Fibroblast of lung (primary cell): ENCODE results near the gene ALG1. TPM values are rescaled to one million over a fixed set of nuclear protein-coding genes. Genes with fewer than 3 reads are reported as not detected.

ENCODE experiments used
- DNase-seq, 2 donors: peaks; one replicate each; pipeline versions ENCODE4 v3.0.0 to v3.0.0-alpha.2; 2010; ENCODE audit warnings: low read depth in 2 of 2
- H2AFZ ChIP-seq: 2 replicates; pipeline ENCODE4 v1.5.1; 2012; ENCODE audit warnings: low read length, control low read depth, inconsistent platforms
- H3K27ac ChIP-seq: 2 replicates; pipeline ENCODE4 v1.5.1; 2011; ENCODE audit warnings: low read length, control low read depth; ENCODE audit not compliant: insufficient read depth
- H3K27me3 ChIP-seq: 2 replicates; pipeline ENCODE4 v1.5.1; 2011; ENCODE audit warnings: mild to moderate bottlenecking, low read length; ENCODE audit not compliant: control insufficient read depth, insufficient read depth
- H3K36me3 ChIP-seq: 2 replicates; pipeline ENCODE4 v1.5.1; 2011; ENCODE audit warnings: low read length; ENCODE audit not compliant: control insufficient read depth, insufficient read depth
- H3K4me1 ChIP-seq: 2 replicates; pipeline ENCODE4 v1.5.1; 2011; ENCODE audit warnings: low read length; ENCODE audit not compliant: control insufficient read depth, insufficient read depth; ENCODE audit errors: extremely low read depth
- H3K4me2 ChIP-seq: 2 replicates; pipeline ENCODE4 v1.5.1; 2011; ENCODE audit warnings: low read length, control low read depth; ENCODE audit not compliant: insufficient read depth; ENCODE audit errors: extremely low read depth
- H3K4me3 ChIP-seq, 4 experiments: fragments of 200-600 bp in 1 of 4; sonication (generic) in 1 of 4; replicated peaks in 1 of 4; 2 replicates each; pipeline ENCODE4 v1.5.1; 2011 to 2016; ENCODE audit warnings: low read length in 4 of 4, low read depth in 3 of 4, mild to moderate bottlenecking in 3 of 4, control low read depth in 2 of 4, inconsistent platforms in 1 of 4, mixed read lengths in 1 of 4; ENCODE audit not compliant: insufficient read depth in 1 of 4; ENCODE audit errors: control extremely low read depth in 1 of 4
- H3K79me2 ChIP-seq: 2 replicates; pipeline ENCODE4 v1.5.1; 2012; ENCODE audit warnings: mild to moderate bottlenecking, low read length, inconsistent platforms; ENCODE audit not compliant: control insufficient read depth, insufficient read depth
- H3K9ac ChIP-seq: 2 replicates; pipeline ENCODE4 v1.5.1; 2011; ENCODE audit warnings: mild to moderate bottlenecking, low read length, control low read depth; ENCODE audit not compliant: insufficient read depth
- H3K9me3 ChIP-seq: 2 replicates; pipeline ENCODE4 v1.5.1; 2012; ENCODE audit warnings: low read depth, low read length; ENCODE audit not compliant: control insufficient read depth, insufficient read depth
- H4K20me1 ChIP-seq: 2 replicates; pipeline ENCODE4 v1.5.1; 2011; ENCODE audit warnings: low read length; ENCODE audit not compliant: control insufficient read depth, insufficient read depth; ENCODE audit errors: extremely low read depth
- CTCF ChIP-seq, 2 donors: IDR thresholded peaks in 1 of 2; conservative IDR thresholded peaks in 1 of 2; 1 replicate in 1 of 2; 2 replicates in 1 of 2; pipeline ENCODE4 v1.5.1; 2011 to 2012; ENCODE audit warnings: low read length in 2 of 2, control low read depth in 1 of 2, inconsistent platforms in 1 of 2, low read depth in 1 of 2, mild to moderate bottlenecking in 1 of 2
- EZH2 ChIP-seq: IDR thresholded peaks from 2 replicates; pipeline ENCODE4 v1.5.1; 2012; ENCODE audit warnings: low read length, control low read depth, mild to moderate bottlenecking; ENCODE audit errors: missing control alignments
- polyA plus RNA-seq, 2 donors: library from polyadenylated mRNA; depleted of rRNA in 1 of 2; stranded (reverse) in 1 of 2; unstranded in 1 of 2; fragments of >200 nt; gene quantifications; 2 replicates each; pipeline ENCODE4 v1.2.1, GENCODE V29; 2011 to 2012; ENCODE audit warnings: missing spikeins in 1 of 2
- total RNA-seq: library from RNA; depleted of rRNA; stranded (reverse); fragments of >200 nt; gene quantifications from 2 replicates; pipeline ENCODE4 v1.2.1, GENCODE V29; 2014

Gene ALG1
- total and polyA plus RNA-seq, 2 donors (not counting 1 experiment from before 2014, with no cell fraction given): 26.2 to 29.2 TPM

GRCh38 chr16:5062051-5062450 is 9.6 kb upstream of the ALG1 start:
- H4K20me1 ChIP-seq: no peaks in the 10 kb centered on the region
- no peak for DNase-seq
- no peak overlapping the region for H3K4me2 ChIP-seq
- no peak overlapping the region for H2AFZ ChIP-seq
- no peaks in the 10 kb centered on the region for H3K4me1 ChIP-seq
- H3K27me3 ChIP-seq: peaks cover 12% of the 10 kb centered on the region
- H3K4me3 ChIP-seq: no peak overlapping the region
- H3K27ac ChIP-seq: no peak overlapping the region
- no peak overlapping the region for H3K9ac ChIP-seq
- H3K79me2 ChIP-seq: no peaks in the 10 kb centered on the region
- no peaks in the 10 kb centered on the region for H3K36me3 ChIP-seq
- no peaks in the 10 kb centered on the region for H3K9me3 ChIP-seq
- TF ChIP-seq CTCF (conservative IDR thresholded peaks at IDR 0.05 in 1 of 2, IDR thresholded peaks at IDR 0.05 in 1 of 2; ENCODE audit: low read depth in 1 of 2, low read length in 2 of 2): no peak
- no peak for TF ChIP-seq EZH2

GRCh38 chr16:5062790-5063765 is 8.6 kb upstream of the ALG1 start:
- H3K27ac ChIP-seq: no peak overlapping the region
- no peaks in the 10 kb centered on the region for H3K36me3 ChIP-seq
- no peaks in the 10 kb centered on the region for H3K79me2 ChIP-seq
- H4K20me1 ChIP-seq: no peaks in the 10 kb centered on the region
- no peak overlapping the region for H3K4me3 ChIP-seq
- H2AFZ ChIP-seq: no peak overlapping the region
- no peaks in the 10 kb centered on the region for H3K4me1 ChIP-seq
- H3K9me3 ChIP-seq: no peaks in the 10 kb centered on the region
- no peak overlapping the region for H3K9ac ChIP-seq
- peaks cover 12% of the 10 kb centered on the region for H3K27me3 ChIP-seq
- DNase-seq: no peak
- no peak overlapping the region for H3K4me2 ChIP-seq
- TF ChIP-seq EZH2: no peak
- peak in 1 of 2 donors; percentile 3 for TF ChIP-seq CTCF (conservative IDR thresholded peaks at IDR 0.05 in 1 of 2, IDR thresholded peaks at IDR 0.05 in 1 of 2; ENCODE audit: low read depth in 1 of 2, low read length in 2 of 2)

GRCh38 chr16:5064915-5065314 is 6.7 kb upstream of the ALG1 start:
- Histone ChIP-seq H3K27ac (no peak overlapping the region), H3K27me3 (peaks cover 12% of the 10 kb centered on the region), H3K36me3 (no peaks in the 10 kb centered on the region), H3K4me3 (no peak overlapping the region), H3K9me3 (no peaks in the 10 kb centered on the region), H3K4me2 (no peak overlapping the region), H3K9ac (no peak overlapping the region), H2AFZ (no peak overlapping the region), H3K4me1 (no peaks in the 10 kb centered on the region), H4K20me1 (no peaks in the 10 kb centered on the region), H3K79me2 (no peaks in the 10 kb centered on the region)
- peak in 1 of 2 donors; percentile 47 for DNase-seq
- no peak for TF ChIP-seq EZH2
